Hematopoietic multipotent progenitor cell treated with erythropoietin and hydrocortisone succinate and interleukin-3 and kit ligand, for 17 days (in vitro differentiated cells): ENCODE measurements around the gene PPP2CA.
"Not testable (repeated sequence)": the region's sequence is repeated elsewhere in the genome, so short reads cannot be mapped to it uniquely, and the experiment has no call there.

Experiments
- DNase-seq: peaks from one replicate; pipeline ENCODE4 v3.0.0-alpha.2; 2015; ENCODE audit warnings: low spot score

Gene PPP2CA

GRCh38 chr5:134225780-134226440 lies at the start of gene PPP2CA:
TSS of gene PPP2CA (minus strand) at chr5:134226073. CDS start at chr5:134225861, 212 bp downstream.
- peak; percentile 99 for DNase-seq

GRCh38 chr5:134273642-134274395 lies 47.9 kb upstream of the PPP2CA start:
- no peak for DNase-seq

- no peak for DNase-seq
These were observed 45.2 kb upstream of the PPP2CA start for GRCh38 chr5:134271059-134271458.

GRCh38 chr5:134268919-134269318 lies 43.0 kb upstream of the PPP2CA start:
- no peak for DNase-seq

- DNase-seq = no peak
These were observed 42.2 kb upstream of the PPP2CA start for GRCh38 chr5:134268019-134268601.

- no peak for DNase-seq
These were observed 41.6 kb upstream of the PPP2CA start for GRCh38 chr5:134267366-134268018.

GRCh38 chr5:134263801-134264200 lies 37.9 kb upstream of the PPP2CA start:
- DNase-seq = no peak

- not testable (repeated sequence) for DNase-seq
These were observed 36.8 kb upstream of the PPP2CA start for GRCh38 chr5:134262629-134263028.

- no peak for DNase-seq
These were observed 33.0 kb upstream of the PPP2CA start for GRCh38 chr5:134258896-134259295.

GRCh38 chr5:134257176-134257575 lies 31.3 kb upstream of the PPP2CA start:
- no peak for DNase-seq

GRCh38 chr5:134255418-134256150 lies 29.7 kb upstream of the PPP2CA start:
- DNase-seq = no peak

- DNase-seq = not testable (repeated sequence)
These were observed 27.7 kb upstream of the PPP2CA start for GRCh38 chr5:134253368-134254153.

- no peak for DNase-seq
These were observed 26.8 kb upstream of the PPP2CA start for GRCh38 chr5:134252671-134253070.

GRCh38 chr5:134250949-134251348 lies 25.1 kb upstream of the PPP2CA start:
- DNase-seq = no peak

GRCh38 chr5:134249469-134250379 lies 23.9 kb upstream of the PPP2CA start:
- no peak for DNase-seq

- DNase-seq = no peak
These were observed 22.4 kb upstream of the PPP2CA start for GRCh38 chr5:134248256-134248655.

GRCh38 chr5:134247428-134248224 lies 21.8 kb upstream of the PPP2CA start:
- no peak for DNase-seq

GRCh38 chr5:134246771-134247427 lies 21.0 kb upstream of the PPP2CA start:
- no peak for DNase-seq

- DNase-seq = no peak
These were observed 19.8 kb upstream of the PPP2CA start for GRCh38 chr5:134245692-134246091.
